Loucy (cell line): Measurements from ENCODE around the gene CUBN.

Source experiments
- H2AFZ ChIP-seq: fragments of 200-600 bp; sonication (generic); 2 replicates; pipeline ENCODE4 v1.6.0; 2016; ENCODE audit warnings: antibody characterized with exemption, mild to moderate bottlenecking, low read length, moderate library complexity
- H3F3A ChIP-seq: fragments of 200-600 bp; 2 replicates; pipeline ENCODE4 v1.6.0; 2016; ENCODE audit warnings: antibody characterized with exemption, low read depth, mild to moderate bottlenecking
- H3K27me3 ChIP-seq: fragments of 200-600 bp; sonication (generic); 2 replicates; pipeline ENCODE4 v1.6.1; 2014; ENCODE audit warnings: low read length, mild to moderate bottlenecking; ENCODE audit not compliant: insufficient read depth, poor library complexity, severe bottlenecking
- H3K36me3 ChIP-seq: fragments of 200-600 bp; sonication (generic); 2 replicates; pipeline ENCODE4 v1.6.1; 2016; ENCODE audit warnings: low read length; ENCODE audit not compliant: insufficient read depth
- H3K4me1 ChIP-seq: fragments of 200-600 bp; sonication (generic); 2 replicates; pipeline ENCODE4 v1.5.1; 2014; ENCODE audit warnings: low read length, mild to moderate bottlenecking; ENCODE audit not compliant: insufficient read depth, poor library complexity, severe bottlenecking
- H3K4me2 ChIP-seq: fragments of 200-600 bp; sonication (generic); 2 replicates; pipeline ENCODE4 v1.6.0; 2014; ENCODE audit warnings: antibody characterized with exemption, low read length, low read depth, mild to moderate bottlenecking; ENCODE audit not compliant: poor library complexity, severe bottlenecking
- H3K4me3 ChIP-seq: fragments of 200-600 bp; sonication (generic); 2 replicates; pipeline ENCODE4 v1.5.1; 2014; ENCODE audit warnings: low read length, mild to moderate bottlenecking, mixed read lengths; ENCODE audit not compliant: poor library complexity, severe bottlenecking
- H3K79me2 ChIP-seq: fragments of 200-600 bp; sonication (generic); 2 replicates; pipeline ENCODE4 v1.6.1; 2014; ENCODE audit warnings: low read length; ENCODE audit not compliant: insufficient read depth
- H3K9ac ChIP-seq: fragments of 200-600 bp; sonication (generic); 2 replicates; pipeline ENCODE4 v1.6.0; 2014; ENCODE audit warnings: mild to moderate bottlenecking, low read depth, low read length, moderate library complexity; ENCODE audit not compliant: poor library complexity, severe bottlenecking
- H3K9me2 ChIP-seq: fragments of 200-600 bp; sonication (generic); replicated peaks from 2 replicates; pipeline ENCODE4 v1.6.1; 2016; ENCODE audit warnings: low read depth, low read length, mixed read lengths
- H3K9me3 ChIP-seq: fragments of 200-600 bp; sonication (generic); 2 replicates; pipeline ENCODE4 v1.6.1; 2014; ENCODE audit warnings: mild to moderate bottlenecking, antibody characterized with exemption, low read length, low read depth; ENCODE audit not compliant: insufficient read depth
- H4K20me1 ChIP-seq: fragments of 200-600 bp; sonication (generic); 2 replicates; pipeline ENCODE4 v1.6.0; 2014; ENCODE audit warnings: antibody characterized with exemption, low read length, mild to moderate bottlenecking; ENCODE audit not compliant: insufficient read depth, poor library complexity, severe bottlenecking
- CTCF ChIP-seq: fragments of 200-600 bp; sonication (generic); conservative IDR thresholded peaks from 2 replicates; pipeline ENCODE4 v1.5.1; 2014; ENCODE audit warnings: mild to moderate bottlenecking, antibody characterized with exemption, low read length
- EZH2phosphoT487 ChIP-seq: fragments of 200-600 bp; IDR thresholded peaks from 2 replicates; pipeline ENCODE4 v1.6.1; 2018; ENCODE audit warnings: antibody characterized with exemption, mild to moderate bottlenecking, moderate library complexity, borderline replicate concordance

The CUBN gene

GRCh38 chr10:16866541-16867275 is 262.9 kb downstream of the CUBN start:
- Histone ChIP-seq H3K36me3 (no peaks in the 10 kb centered on the region), H3K4me1 (no peaks in the 10 kb centered on the region), H3K9me2 (no peaks in the 10 kb centered on the region), H2AFZ (no peak overlapping the region; the same call in 1 of the 2 replicates), H4K20me1 (no peaks in the 10 kb centered on the region), H3K27me3 (no peaks in the 10 kb centered on the region), H3K9ac (no peak overlapping the region), H3K9me3 (no peaks in the 10 kb centered on the region), H3K79me2 (no peaks in the 10 kb centered on the region), H3F3A (no peaks in the 10 kb centered on the region), H3K4me3 (no peak overlapping the region), H3K4me2 (no peak overlapping the region)
- TF ChIP-seq EZH2phosphoT487 (no peak), CTCF (no peak)

GRCh38 chr10:16865766-16866165 is 263.8 kb downstream of the CUBN start:
- no peak overlapping the region for H3K9ac ChIP-seq
- TF ChIP-seq EZH2phosphoT487 (no peak), CTCF (no peak)
- H3K27me3 ChIP-seq, result no peaks in the 10 kb centered on the region
- no peak overlapping the region for H3K4me2 ChIP-seq
- H3K36me3 ChIP-seq, result no peaks in the 10 kb centered on the region
- no peaks in the 10 kb centered on the region for H3K9me2 ChIP-seq
- H3K4me3 ChIP-seq, result no peak overlapping the region
- H2AFZ ChIP-seq, result no peak overlapping the region
- no peaks in the 10 kb centered on the region for H3K79me2 ChIP-seq
- no peaks in the 10 kb centered on the region for H3F3A ChIP-seq
- no peaks in the 10 kb centered on the region for H4K20me1 ChIP-seq
- H3K4me1 ChIP-seq, result no peaks in the 10 kb centered on the region
- H3K9me3 ChIP-seq, result no peaks in the 10 kb centered on the region

- no peak overlapping the region for H3K4me3 ChIP-seq
- H3K9me3 ChIP-seq, result no peaks in the 10 kb centered on the region
- no peak overlapping the region for H3K4me2 ChIP-seq
- TF ChIP-seq EZH2phosphoT487 (no peak), CTCF (no peak)
- H3K79me2 ChIP-seq, result no peaks in the 10 kb centered on the region
- no peak overlapping the region for H3K9ac ChIP-seq
- no peak overlapping the region for H2AFZ ChIP-seq
- H3F3A ChIP-seq, result no peaks in the 10 kb centered on the region
- H3K27me3 ChIP-seq, result no peaks in the 10 kb centered on the region
- no peaks in the 10 kb centered on the region for H3K4me1 ChIP-seq
- H4K20me1 ChIP-seq, result no peaks in the 10 kb centered on the region
- no peaks in the 10 kb centered on the region for H3K9me2 ChIP-seq
- no peaks in the 10 kb centered on the region for H3K36me3 ChIP-seq
These were observed 265.8 kb downstream of the CUBN start for GRCh38 chr10:16863766-16864165.
